GM18861 (cell line): ENCODE measurements around the gene TMEM150A.
"Not testable (repeated sequence)": the region's sequence is repeated elsewhere in the genome, so short reads cannot be mapped to it uniquely, and the experiment has no call there.

Experiments used
- ATAC-seq: cut with Tn5 transposase; IDR thresholded peaks from one replicate; pipeline ENCODE4 v1.9.1; 2021; ENCODE audit not compliant: unreplicated experiment

The TMEM150A gene

GRCh38 chr2:85595301-85596025 is 7.0 kb downstream of the TMEM150A start, which contains the start of gene RNF181:
TSS of gene RNF181 (plus strand) at chr2:85595745. CDS start at chr2:85595764, 19 bp downstream.
- ATAC-seq = peak; percentile 98

GRCh38 chr2:85594715-85595300 is 7.7 kb downstream of the TMEM150A start:
- ATAC-seq = no peak

- ATAC-seq = no peak
These were observed 9.5 kb downstream of the TMEM150A start for GRCh38 chr2:85593023-85593422.

- not testable (repeated sequence) for ATAC-seq
These were observed 10.2 kb downstream of the TMEM150A start for GRCh38 chr2:85592299-85592698.

GRCh38 chr2:85591563-85591962 is 10.9 kb downstream of the TMEM150A start:
- ATAC-seq = no peak

GRCh38 chr2:85590950-85591349 is 11.5 kb downstream of the TMEM150A start:
- ATAC-seq = no peak

GRCh38 chr2:85589982-85590791 is 12.3 kb downstream of the TMEM150A start:
- no peak for ATAC-seq

- no peak for ATAC-seq
These were observed 13.3 kb downstream of the TMEM150A start for GRCh38 chr2:85589181-85589580.

- ATAC-seq = no peak
These were observed 13.9 kb downstream of the TMEM150A start for GRCh38 chr2:85588645-85589044.

GRCh38 chr2:85588236-85588635 is 14.3 kb downstream of the TMEM150A start:
- ATAC-seq = no peak

- ATAC-seq = no peak
These were observed 16.8 kb downstream of the TMEM150A start for GRCh38 chr2:85585781-85586105.

- peak; percentile 37 for ATAC-seq
These were observed 17.4 kb downstream of the TMEM150A start for GRCh38 chr2:85584857-85585780.

GRCh38 chr2:85584354-85584856 is 18.1 kb downstream of the TMEM150A start, which contains the start of gene VAMP5:
TSS of gene VAMP5 (plus strand) at chr2:85584431. CDS start at chr2:85584491, 60 bp downstream.
- peak; percentile 12 for ATAC-seq

GRCh38 chr2:85583667-85584353 is 18.7 kb downstream of the TMEM150A start:
- peak; percentile 45 for ATAC-seq

- no peak for ATAC-seq
These were observed 20.0 kb downstream of the TMEM150A start for GRCh38 chr2:85582492-85582891.

- ATAC-seq = no peak
These were observed 22.3 kb downstream of the TMEM150A start for GRCh38 chr2:85580206-85580605.

- ATAC-seq = no peak
These were observed 23.1 kb downstream of the TMEM150A start for GRCh38 chr2:85579266-85579935.

- ATAC-seq = no peak
These were observed 24.0 kb downstream of the TMEM150A start for GRCh38 chr2:85578243-85579180.
